Activated CD4-positive, alpha-beta memory T cell treated with anti-CD3 and anti-CD28 coated beads, Interleukin-2, amount 10 ng/mL, durations not matched to agents 7 days and 5 days (primary cell): ENCODE data around the gene AOC2. TPM values are rescaled to one million over a fixed set of nuclear protein-coding genes. Genes with fewer than 3 reads are reported as not detected.
"Not testable (repeated sequence)": the region's sequence is repeated elsewhere in the genome, so short reads cannot be mapped to it uniquely, and the experiment has no call there.

ENCODE experiments used
- CTCF ChIA-PET: fragments of 350-600 bp; sonication (Branson Sonifier 250); formaldehyde crosslinking; loops from one replicate; lab custom pipeline; 2021; ENCODE audit warnings: antibody characterized with exemption, inconsistent platforms; lab: Charles Lee
- POLR2A ChIA-PET: fragments of 350-600 bp; sonication (Branson Sonifier 250); formaldehyde crosslinking; loops from one replicate; lab custom pipeline; 2021; ENCODE audit warnings: antibody characterized with exemption; lab: Charles Lee
- DNase-seq: peaks from one replicate; pipeline ENCODE4 v3.0.0-alpha.2; 2020
- H3K27ac Mint-ChIP-seq: one replicate; pipeline ENCODE4 v1.8.0; 2021; ENCODE audit warnings: mild to moderate bottlenecking, mixed read lengths
- H3K27me3 Mint-ChIP-seq: one replicate; pipeline ENCODE4 v1.8.0; 2021; ENCODE audit warnings: mixed read lengths
- H3K36me3 Mint-ChIP-seq: one replicate; pipeline ENCODE4 v1.8.0; 2021; ENCODE audit warnings: low read depth, mixed read lengths
- H3K4me1 Mint-ChIP-seq: one replicate; pipeline ENCODE4 v1.8.0; 2021; ENCODE audit warnings: mixed read lengths
- H3K4me3 Mint-ChIP-seq: one replicate; pipeline ENCODE4 v1.8.0; 2021; ENCODE audit warnings: mild to moderate bottlenecking, mixed read lengths
- H3K9me3 Mint-ChIP-seq: one replicate; pipeline ENCODE4 v1.8.0; 2021; ENCODE audit warnings: mixed read lengths
- total RNA-seq, 2 experiments: library from RNA; stranded (reverse); gene quantifications; one replicate each; pipeline ENCODE4 v1.2.3, GENCODE V29; 2021

The AOC2 gene
- total RNA-seq, 2 experiments from 2014 or later, result 1.0 to 1.1 TPM

GRCh38 chr17:42849451-42850181 is 5.2 kb downstream of the AOC2 start:
- H3K27me3 Mint-ChIP-seq, result peaks cover 2% of the 10 kb centered on the region
- peaks cover 14% of the 10 kb centered on the region for H3K4me1 Mint-ChIP-seq
- no peak overlapping the region for H3K4me3 Mint-ChIP-seq
- peaks cover 13% of the 10 kb centered on the region for H3K36me3 Mint-ChIP-seq
- no peak for DNase-seq
- H3K9me3 Mint-ChIP-seq, result no peaks in the 10 kb centered on the region
- H3K27ac Mint-ChIP-seq, result no peak overlapping the region
- ChIA-PET POLR2A (interaction anchor here (7.0 kb wide), 1 partner anchor 14 kb away, joined by 37 read pairs; the partner anchor contains the start of gene PSME3), CTCF (no interaction called here)

GRCh38 chr17:42850954-42851353 is 6.6 kb downstream of the AOC2 start, which contains the start of gene AOC3:
Gene AOC3 (plus strand): TSS chr17:42851199. CDS start chr17:42851344, 145 bp downstream.
- ChIA-PET POLR2A (interaction anchor here (7.0 kb wide), 1 partner anchor 16 kb away, joined by 37 read pairs; the partner anchor contains the start of gene PSME3), CTCF (no interaction called here)
- H3K4me1 Mint-ChIP-seq, result peaks cover 8% of the 10 kb centered on the region
- no peak for DNase-seq
- H3K27ac Mint-ChIP-seq, result no peak within 1 kb of the TSS
- H3K9me3 Mint-ChIP-seq, result no peaks in the 10 kb centered on the region
- H3K27me3 Mint-ChIP-seq, result peaks cover 2% of the 10 kb centered on the region
- H3K36me3 Mint-ChIP-seq, result peaks cover 3% of the 10 kb centered on the region
- H3K4me3 Mint-ChIP-seq, result no peak within 1 kb of the TSS

GRCh38 chr17:42851371-42852240 is 7.2 kb downstream of the AOC2 start:
- H3K4me3 Mint-ChIP-seq, H3K4me1 Mint-ChIP-seq, DNase-seq, H3K27me3 Mint-ChIP-seq, H3K36me3 Mint-ChIP-seq, H3K27ac Mint-ChIP-seq, H3K9me3 Mint-ChIP-seq, CTCF ChIA-PET: not testable (repeated sequence)
- POLR2A ChIA-PET, result interaction anchor here (7.0 kb wide), 1 partner anchor 16 kb away, joined by 37 read pairs; the partner anchor contains the start of gene PSME3

- H3K4me3 Mint-ChIP-seq, result no peak overlapping the region
- no peaks in the 10 kb centered on the region for H3K36me3 Mint-ChIP-seq
- DNase-seq, result no peak
- POLR2A ChIA-PET, result no interaction called here
- CTCF ChIA-PET, result no interaction called here
- H3K27me3 Mint-ChIP-seq, result peaks cover 2% of the 10 kb centered on the region
- H3K4me1 Mint-ChIP-seq, result no peaks in the 10 kb centered on the region
- H3K9me3 Mint-ChIP-seq, result no peaks in the 10 kb centered on the region
- H3K27ac Mint-ChIP-seq, result no peak overlapping the region
These were observed 8.0 kb downstream of the AOC2 start for GRCh38 chr17:42852351-42852750.

GRCh38 chr17:42853004-42853403 is 8.6 kb downstream of the AOC2 start:
- H3K9me3 Mint-ChIP-seq, result no peaks in the 10 kb centered on the region
- H3K4me3 Mint-ChIP-seq, result no peak overlapping the region
- no peaks in the 10 kb centered on the region for H3K36me3 Mint-ChIP-seq
- no peak overlapping the region for H3K27ac Mint-ChIP-seq
- no peaks in the 10 kb centered on the region for H3K4me1 Mint-ChIP-seq
- ChIA-PET POLR2A (no interaction called here), CTCF (no interaction called here)
- no peak for DNase-seq
- peaks cover 2% of the 10 kb centered on the region for H3K27me3 Mint-ChIP-seq

- peaks cover 4% of the 10 kb centered on the region for H3K27me3 Mint-ChIP-seq
- H3K36me3 Mint-ChIP-seq, result no peaks in the 10 kb centered on the region
- ChIA-PET CTCF (no interaction called here), POLR2A (no interaction called here)
- H3K4me1 Mint-ChIP-seq, result no peaks in the 10 kb centered on the region
- no peaks in the 10 kb centered on the region for H3K9me3 Mint-ChIP-seq
- no peak overlapping the region for H3K4me3 Mint-ChIP-seq
- DNase-seq, result no peak
- H3K27ac Mint-ChIP-seq, result no peak overlapping the region
These were observed 9.2 kb downstream of the AOC2 start for GRCh38 chr17:42853597-42853967.

- Mint-ChIP-seq H3K36me3 (no peaks in the 10 kb centered on the region), H3K4me3 (no peak overlapping the region), H3K27ac (no peak overlapping the region), H3K9me3 (no peaks in the 10 kb centered on the region), H3K4me1 (no peaks in the 10 kb centered on the region), H3K27me3 (peaks cover 4% of the 10 kb centered on the region)
- ChIA-PET CTCF (no interaction called here), POLR2A (interaction anchor here (1.3 kb wide), 1 partner anchor 9 kb away, joined by 3 read pairs; no protein-coding TSS in a partner anchor)
- no peak for DNase-seq
These were observed 9.8 kb downstream of the AOC2 start for GRCh38 chr17:42853968-42854790.

- DNase-seq, result no peak
- no peak overlapping the region for H3K4me3 Mint-ChIP-seq
- no peaks in the 10 kb centered on the region for H3K36me3 Mint-ChIP-seq
- ChIA-PET POLR2A (interaction anchor here (1.3 kb wide), 1 partner anchor 10 kb away, joined by 3 read pairs; no protein-coding TSS in a partner anchor), CTCF (no interaction called here)
- H3K9me3 Mint-ChIP-seq, result no peaks in the 10 kb centered on the region
- H3K27ac Mint-ChIP-seq, result no peak overlapping the region
- no peaks in the 10 kb centered on the region for H3K4me1 Mint-ChIP-seq
- peaks cover 4% of the 10 kb centered on the region for H3K27me3 Mint-ChIP-seq
These were observed 10.7 kb downstream of the AOC2 start for GRCh38 chr17:42855048-42855596.

GRCh38 chr17:42856093-42856492 is 11.7 kb downstream of the AOC2 start:
- H3K27me3 Mint-ChIP-seq, H3K4me3 Mint-ChIP-seq, POLR2A ChIA-PET, H3K36me3 Mint-ChIP-seq, DNase-seq, CTCF ChIA-PET, H3K4me1 Mint-ChIP-seq, H3K9me3 Mint-ChIP-seq, H3K27ac Mint-ChIP-seq: not testable (repeated sequence)

GRCh38 chr17:42856516-42856915 is 12.1 kb downstream of the AOC2 start:
- POLR2A ChIA-PET, H3K9me3 Mint-ChIP-seq, H3K27ac Mint-ChIP-seq, H3K4me3 Mint-ChIP-seq, DNase-seq, H3K4me1 Mint-ChIP-seq, CTCF ChIA-PET, H3K27me3 Mint-ChIP-seq, H3K36me3 Mint-ChIP-seq: not testable (repeated sequence)

GRCh38 chr17:42857389-42857788 is 13.0 kb downstream of the AOC2 start:
- H3K27ac Mint-ChIP-seq, result no peak overlapping the region

GRCh38 chr17:42865638-42866094 is 21.3 kb downstream of the AOC2 start:
- H3K27ac Mint-ChIP-seq, result no peak overlapping the region
- ChIA-PET CTCF (no interaction called here), POLR2A (no interaction called here)
- H3K9me3 Mint-ChIP-seq, result no peaks in the 10 kb centered on the region
- no peak overlapping the region for H3K4me3 Mint-ChIP-seq
- DNase-seq, result no peak
- H3K27me3 Mint-ChIP-seq, result peaks cover 16% of the 10 kb centered on the region
- no peaks in the 10 kb centered on the region for H3K4me1 Mint-ChIP-seq
- H3K36me3 Mint-ChIP-seq, result no peaks in the 10 kb centered on the region

More at GRCh38 chr17:42857389-42857788, 13.0 kb downstream of the AOC2 start:
- no peaks in the 10 kb centered on the region for H3K36me3 Mint-ChIP-seq
- no peaks in the 10 kb centered on the region for H3K4me1 Mint-ChIP-seq
- ChIA-PET CTCF (no interaction called here), POLR2A (no interaction called here)
- no peak overlapping the region for H3K4me3 Mint-ChIP-seq
- H3K9me3 Mint-ChIP-seq, result no peaks in the 10 kb centered on the region
- H3K27me3 Mint-ChIP-seq, result peaks cover 4% of the 10 kb centered on the region
- DNase-seq, result no peak
